ENCODE measurements around the gene CD300C. TPM values are rescaled to one million over a fixed set of nuclear protein-coding genes. Genes with fewer than 3 reads are reported as not detected.
"Not testable (repeated sequence)": the region's sequence is repeated elsewhere in the genome, so short reads cannot be mapped to it uniquely, and the experiment has no call there.

The CD300C gene
- total RNA-seq: 0.32 TPM in 1 of 2 replicates, not detected in the other

GRCh38 chr17:74545843-74546230 lies at the start of gene CD300C:
TSS of gene CD300C (minus strand) at chr17:74546115. CDS start at chr17:74545782, 333 bp downstream.
- intact Hi-C loops (cut with micrococcal nuclease): no loop called here
- no peaks in the 10 kb centered on the region for H3K36me3 Mint-ChIP-seq (ENCODE audit: low read depth)
- no peak within 1 kb of the TSS for H3K4me3 Mint-ChIP-seq (ENCODE audit: low read depth)
- H3K27me3 Mint-ChIP-seq (ENCODE audit: low read depth): no peaks in the 10 kb centered on the region
- H3K4me1 Mint-ChIP-seq (ENCODE audit: low read depth): peaks cover 12% of the 10 kb centered on the region
- no peaks in the 10 kb centered on the region for H3K9me3 Mint-ChIP-seq
- DNase-seq (ENCODE audit: low spot score): no peak
- no peak within 1 kb of the TSS for H3K27ac Mint-ChIP-seq

GRCh38 chr17:74595037-74595750 lies 49.3 kb upstream of the CD300C start:
- H3K27ac Mint-ChIP-seq: no peak overlapping the region
- no peak overlapping the region for H3K4me3 Mint-ChIP-seq (ENCODE audit: low read depth)
- peaks cover 25% of the 10 kb centered on the region for H3K27me3 Mint-ChIP-seq (ENCODE audit: low read depth)
- no peak for DNase-seq (ENCODE audit: low spot score)
- intact Hi-C loops (cut with micrococcal nuclease): no loop called here
- H3K9me3 Mint-ChIP-seq: no peaks in the 10 kb centered on the region
- H3K4me1 Mint-ChIP-seq (ENCODE audit: low read depth): peaks cover 11% of the 10 kb centered on the region
- H3K36me3 Mint-ChIP-seq (ENCODE audit: low read depth): no peaks in the 10 kb centered on the region

GRCh38 chr17:74592087-74592990 lies 46.4 kb upstream of the CD300C start, which contains the start of gene CD300LD:
TSS of gene CD300LD (minus strand) at chr17:74592283. CDS start at chr17:74592202, 81 bp downstream.
- Mint-ChIP-seq H3K27ac (no peak within 1 kb of the TSS), H3K9me3 (no peaks in the 10 kb centered on the region), H3K36me3 (ENCODE audit: low read depth) (no peaks in the 10 kb centered on the region), H3K4me1 (ENCODE audit: low read depth) (peaks cover 7% of the 10 kb centered on the region), H3K4me3 (ENCODE audit: low read depth) (no peak within 1 kb of the TSS), H3K27me3 (ENCODE audit: low read depth) (peaks cover 23% of the 10 kb centered on the region)
- intact Hi-C loops (cut with micrococcal nuclease): no loop called here
- DNase-seq (ENCODE audit: low spot score): no peak

- Mint-ChIP-seq H3K4me1 (ENCODE audit: low read depth) (peaks cover 7% of the 10 kb centered on the region), H3K27me3 (ENCODE audit: low read depth) (peaks cover 23% of the 10 kb centered on the region), H3K4me3 (ENCODE audit: low read depth) (no peak overlapping the region), H3K9me3 (no peaks in the 10 kb centered on the region), H3K36me3 (ENCODE audit: low read depth) (no peaks in the 10 kb centered on the region), H3K27ac (no peak overlapping the region)
- DNase-seq (ENCODE audit: low spot score): no peak
- intact Hi-C loops (cut with micrococcal nuclease): no loop called here
Observed at GRCh38 chr17:74591503-74591902, 45.6 kb upstream of the CD300C start.

- DNase-seq (ENCODE audit: low spot score): no peak
- Mint-ChIP-seq H3K9me3 (no peaks in the 10 kb centered on the region), H3K27ac (no peak overlapping the region), H3K36me3 (ENCODE audit: low read depth) (no peaks in the 10 kb centered on the region), H3K4me1 (ENCODE audit: low read depth) (no peaks in the 10 kb centered on the region), H3K27me3 (ENCODE audit: low read depth) (peaks cover 19% of the 10 kb centered on the region), H3K4me3 (ENCODE audit: low read depth) (no peak overlapping the region)
- intact Hi-C loops (cut with micrococcal nuclease): no loop called here
Observed at GRCh38 chr17:74585711-74586110, 39.8 kb upstream of the CD300C start.

GRCh38 chr17:74584292-74585060 lies 38.6 kb upstream of the CD300C start:
- no peaks in the 10 kb centered on the region for H3K36me3 Mint-ChIP-seq (ENCODE audit: low read depth)

GRCh38 chr17:74582633-74583032 lies 36.7 kb upstream of the CD300C start:
- no peak overlapping the region for H3K27ac Mint-ChIP-seq
- peaks cover 7% of the 10 kb centered on the region for H3K4me1 Mint-ChIP-seq (ENCODE audit: low read depth)
- peaks cover 7% of the 10 kb centered on the region for H3K27me3 Mint-ChIP-seq (ENCODE audit: low read depth)
- DNase-seq (ENCODE audit: low spot score): no peak
- intact Hi-C loops (cut with micrococcal nuclease): no loop called here
- H3K9me3 Mint-ChIP-seq: no peaks in the 10 kb centered on the region
- H3K36me3 Mint-ChIP-seq (ENCODE audit: low read depth): no peaks in the 10 kb centered on the region
- H3K4me3 Mint-ChIP-seq (ENCODE audit: low read depth): no peak overlapping the region

More at GRCh38 chr17:74584292-74585060, 38.6 kb upstream of the CD300C start:
- no peak for DNase-seq (ENCODE audit: low spot score)
- Mint-ChIP-seq H3K9me3 (no peaks in the 10 kb centered on the region), H3K4me1 (ENCODE audit: low read depth) (peaks cover 7% of the 10 kb centered on the region), H3K27me3 (ENCODE audit: low read depth) (peaks cover 16% of the 10 kb centered on the region), H3K27ac (no peak overlapping the region), H3K4me3 (ENCODE audit: low read depth) (no peak overlapping the region)
- intact Hi-C loops (cut with micrococcal nuclease): no loop called here

GRCh38 chr17:74579900-74580299 lies 34.0 kb upstream of the CD300C start:
- no peaks in the 10 kb centered on the region for H3K9me3 Mint-ChIP-seq
- DNase-seq (ENCODE audit: low spot score): no peak
- peaks cover 9% of the 10 kb centered on the region for H3K27me3 Mint-ChIP-seq (ENCODE audit: low read depth)
- peaks cover 7% of the 10 kb centered on the region for H3K4me1 Mint-ChIP-seq (ENCODE audit: low read depth)
- no peak overlapping the region for H3K27ac Mint-ChIP-seq
- intact Hi-C loops (cut with micrococcal nuclease): no loop called here
- no peak overlapping the region for H3K4me3 Mint-ChIP-seq (ENCODE audit: low read depth)
- no peaks in the 10 kb centered on the region for H3K36me3 Mint-ChIP-seq (ENCODE audit: low read depth)

- DNase-seq (ENCODE audit: low spot score): no peak
- Mint-ChIP-seq H3K27me3 (ENCODE audit: low read depth) (peaks cover 14% of the 10 kb centered on the region), H3K4me3 (ENCODE audit: low read depth) (no peak overlapping the region), H3K4me1 (ENCODE audit: low read depth) (peaks cover 7% of the 10 kb centered on the region), H3K27ac (no peak overlapping the region), H3K9me3 (no peaks in the 10 kb centered on the region), H3K36me3 (ENCODE audit: low read depth) (no peaks in the 10 kb centered on the region)
- intact Hi-C loops (cut with micrococcal nuclease): no loop called here
Observed at GRCh38 chr17:74578979-74579378, 33.1 kb upstream of the CD300C start.

- Mint-ChIP-seq H3K27ac (no peak overlapping the region), H3K4me3 (ENCODE audit: low read depth) (no peak overlapping the region), H3K36me3 (ENCODE audit: low read depth) (no peaks in the 10 kb centered on the region), H3K9me3 (no peaks in the 10 kb centered on the region), H3K27me3 (ENCODE audit: low read depth) (peaks cover 19% of the 10 kb centered on the region), H3K4me1 (ENCODE audit: low read depth) (peaks cover 1% of the 10 kb centered on the region)
- intact Hi-C loops (cut with micrococcal nuclease): no loop called here
- DNase-seq (ENCODE audit: low spot score): no peak
Observed at GRCh38 chr17:74574489-74575142, 28.7 kb upstream of the CD300C start.

GRCh38 chr17:74573635-74574034 lies 27.7 kb upstream of the CD300C start:
- Mint-ChIP-seq H3K4me1 (ENCODE audit: low read depth) (peaks cover 10% of the 10 kb centered on the region), H3K27me3 (ENCODE audit: low read depth) (peaks cover 22% of the 10 kb centered on the region)
- H3K36me3 Mint-ChIP-seq (ENCODE audit: low read depth); intact Hi-C loops (cut with micrococcal nuclease); H3K4me3 Mint-ChIP-seq (ENCODE audit: low read depth); DNase-seq (ENCODE audit: low spot score); H3K27ac Mint-ChIP-seq; H3K9me3 Mint-ChIP-seq: not testable (repeated sequence)

GRCh38 chr17:74573169-74573568 lies 27.3 kb upstream of the CD300C start:
- Mint-ChIP-seq H3K4me1 (ENCODE audit: low read depth) (peaks cover 14% of the 10 kb centered on the region), H3K27ac (no peak overlapping the region), H3K27me3 (ENCODE audit: low read depth) (peaks cover 26% of the 10 kb centered on the region), H3K36me3 (ENCODE audit: low read depth) (no peaks in the 10 kb centered on the region), H3K4me3 (ENCODE audit: low read depth) (no peak overlapping the region), H3K9me3 (no peaks in the 10 kb centered on the region)
- DNase-seq (ENCODE audit: low spot score): no peak
- intact Hi-C loops (cut with micrococcal nuclease): no loop called here
